ENCODE measurements around the gene FALEC.

Gene FALEC

DNA sequence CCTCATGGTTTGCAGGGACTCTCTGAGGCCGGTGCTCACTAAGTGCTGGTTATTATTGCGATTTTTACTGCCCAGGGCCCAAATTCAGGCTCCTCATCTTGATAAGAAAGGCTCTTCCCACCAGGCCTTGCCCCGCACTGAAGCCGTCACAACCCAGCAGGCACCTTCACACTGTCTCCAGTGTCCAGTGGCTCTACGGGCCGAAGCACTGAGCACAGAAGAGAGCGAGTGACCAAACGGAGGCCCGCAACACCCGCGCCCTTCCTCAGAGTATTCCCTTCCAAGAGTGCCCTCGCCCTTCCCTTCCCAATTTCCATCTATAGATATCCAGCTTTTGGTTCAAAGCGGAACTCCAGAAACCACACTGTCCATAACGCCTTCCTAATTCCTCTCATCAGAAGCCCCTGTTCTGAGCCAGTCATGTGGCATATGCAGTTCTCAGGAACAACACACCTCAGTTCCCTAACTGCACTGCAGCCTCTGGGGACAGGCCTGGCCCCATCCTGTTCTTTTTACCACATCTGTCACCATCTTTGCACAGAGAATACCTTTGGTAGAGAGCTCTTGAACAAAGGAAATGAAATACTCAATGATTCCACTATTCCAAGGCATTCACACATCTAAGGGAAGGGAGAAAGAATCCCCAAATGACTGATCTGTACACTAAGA, 15.1 kb downstream of the FALEC start:
- TF ChIP-seq, protein P1, sequence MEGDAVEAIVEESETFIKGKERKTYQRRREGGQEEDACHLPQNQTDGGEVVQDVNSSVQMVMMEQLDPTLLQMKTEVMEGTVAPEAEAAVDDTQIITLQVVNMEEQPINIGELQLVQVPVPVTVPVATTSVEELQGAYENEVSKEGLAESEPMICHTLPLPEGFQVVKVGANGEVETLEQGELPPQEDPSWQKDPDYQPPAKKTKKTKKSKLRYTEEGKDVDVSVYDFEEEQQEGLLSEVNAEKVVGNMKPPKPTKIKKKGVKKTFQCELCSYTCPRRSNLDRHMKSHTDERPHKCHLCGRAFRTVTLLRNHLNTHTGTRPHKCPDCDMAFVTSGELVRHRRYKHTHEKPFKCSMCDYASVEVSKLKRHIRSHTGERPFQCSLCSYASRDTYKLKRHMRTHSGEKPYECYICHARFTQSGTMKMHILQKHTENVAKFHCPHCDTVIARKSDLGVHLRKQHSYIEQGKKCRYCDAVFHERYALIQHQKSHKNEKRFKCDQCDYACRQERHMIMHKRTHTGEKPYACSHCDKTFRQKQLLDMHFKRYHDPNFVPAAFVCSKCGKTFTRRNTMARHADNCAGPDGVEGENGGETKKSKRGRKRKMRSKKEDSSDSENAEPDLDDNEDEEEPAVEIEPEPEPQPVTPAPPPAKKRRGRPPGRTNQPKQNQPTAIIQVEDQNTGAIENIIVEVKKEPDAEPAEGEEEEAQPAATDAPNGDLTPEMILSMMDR (IDR thresholded peaks at IDR 0.05; ENCODE audit: control insufficient read depth, extremely low read depth, insufficient read depth) = no peak
- no peak overlapping the region for H3K4me3 ChIP-seq (ENCODE audit: low read depth, low read length)
- DNase-seq (ENCODE audit: low read depth) = no peak

DNA sequence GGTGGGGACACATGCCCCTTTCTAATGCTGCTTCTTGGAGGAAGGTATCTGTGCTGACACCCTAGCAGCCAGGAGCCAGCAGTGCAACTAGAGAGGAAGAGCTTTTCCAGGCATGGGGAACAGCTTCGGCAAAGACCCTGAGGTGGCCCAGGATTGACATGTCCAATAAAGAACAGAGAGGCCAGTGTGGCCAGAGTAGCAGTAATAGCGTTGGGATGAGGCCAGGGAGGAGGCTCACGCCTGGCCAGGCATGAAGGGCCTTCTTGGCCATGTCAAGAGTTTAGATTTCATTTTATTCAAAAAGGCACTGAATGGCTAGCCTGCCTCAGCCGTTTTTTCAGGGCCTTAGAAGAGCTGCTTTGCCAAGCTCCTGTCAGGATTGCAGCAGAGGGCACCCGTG, 17.3 kb downstream of the FALEC start:
- TF ChIP-seq, protein P1 (IDR thresholded peaks at IDR 0.05; ENCODE audit: control insufficient read depth, extremely low read depth, insufficient read depth) = no peak
- DNase-seq (ENCODE audit: low read depth) = no peak
- no peak overlapping the region for H3K4me3 ChIP-seq (ENCODE audit: low read depth, low read length)

DNA sequence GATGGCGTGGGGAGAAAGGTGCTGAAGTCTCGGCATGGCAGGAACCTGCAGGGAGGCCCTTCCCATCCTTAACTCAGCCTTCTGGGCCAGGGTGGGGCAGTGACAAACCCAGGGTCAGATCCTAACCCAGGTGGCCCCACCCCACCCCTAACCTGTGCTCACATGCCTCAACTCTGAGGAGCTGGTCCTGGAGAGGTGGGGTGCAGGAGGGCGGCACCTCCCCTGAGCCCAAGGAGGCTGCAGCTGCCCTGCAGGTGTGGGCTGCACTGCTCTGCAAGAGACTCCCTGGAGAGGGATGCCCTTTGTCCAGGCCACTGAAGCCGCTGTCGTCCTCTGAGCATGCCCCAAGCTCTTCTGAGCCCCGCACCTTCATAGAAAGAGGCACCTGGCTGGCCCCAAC, 18.4 kb downstream of the FALEC start:
- no peak for DNase-seq (ENCODE audit: low read depth)
- H3K4me3 ChIP-seq (ENCODE audit: low read depth, low read length) = no peak overlapping the region
- TF ChIP-seq, protein P1 (IDR thresholded peaks at IDR 0.05; ENCODE audit: control insufficient read depth, extremely low read depth, insufficient read depth) = no peak

DNA sequence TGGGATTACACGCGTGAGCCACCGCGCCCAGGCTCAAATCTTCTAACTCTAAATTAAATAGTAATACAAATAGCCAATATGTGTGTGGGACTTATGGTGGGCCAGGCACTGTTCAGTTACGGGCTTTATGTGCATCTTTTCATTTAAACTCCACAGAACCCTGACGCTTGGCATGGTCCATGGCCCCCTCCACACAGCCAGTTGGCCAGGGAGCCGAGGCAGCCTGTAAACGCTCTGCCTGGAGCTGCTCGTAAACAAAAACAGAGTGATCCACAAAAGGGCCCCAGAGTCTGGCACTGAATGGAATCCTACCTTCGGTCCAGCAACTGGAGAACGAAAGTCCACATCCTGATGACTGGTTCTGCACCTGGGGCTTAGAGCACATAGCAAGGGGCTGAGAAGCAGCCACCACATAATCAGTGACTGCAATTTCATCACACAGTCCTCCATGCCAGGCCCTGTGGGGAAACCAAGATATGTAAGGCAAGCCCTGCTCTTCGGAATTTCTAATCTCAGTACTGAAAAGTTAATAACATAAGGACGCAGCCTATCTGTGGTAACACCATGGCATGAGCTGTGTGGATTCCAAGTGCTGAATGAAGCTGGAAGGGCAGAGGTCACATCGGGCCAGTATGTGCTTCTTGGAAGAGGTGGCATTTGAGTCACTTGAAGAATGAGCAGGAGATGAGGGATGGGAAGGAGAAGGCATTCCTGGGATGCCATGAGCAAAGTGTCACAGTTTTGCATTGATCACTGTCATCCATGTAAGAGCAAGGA, 20.1 kb downstream of the FALEC start:
- TF ChIP-seq, protein P1 (IDR thresholded peaks at IDR 0.05; ENCODE audit: control insufficient read depth, extremely low read depth, insufficient read depth) = no peak
- H3K4me3 ChIP-seq (ENCODE audit: low read depth, low read length) = no peak overlapping the region
- DNase-seq (ENCODE audit: low read depth) = no peak

DNA sequence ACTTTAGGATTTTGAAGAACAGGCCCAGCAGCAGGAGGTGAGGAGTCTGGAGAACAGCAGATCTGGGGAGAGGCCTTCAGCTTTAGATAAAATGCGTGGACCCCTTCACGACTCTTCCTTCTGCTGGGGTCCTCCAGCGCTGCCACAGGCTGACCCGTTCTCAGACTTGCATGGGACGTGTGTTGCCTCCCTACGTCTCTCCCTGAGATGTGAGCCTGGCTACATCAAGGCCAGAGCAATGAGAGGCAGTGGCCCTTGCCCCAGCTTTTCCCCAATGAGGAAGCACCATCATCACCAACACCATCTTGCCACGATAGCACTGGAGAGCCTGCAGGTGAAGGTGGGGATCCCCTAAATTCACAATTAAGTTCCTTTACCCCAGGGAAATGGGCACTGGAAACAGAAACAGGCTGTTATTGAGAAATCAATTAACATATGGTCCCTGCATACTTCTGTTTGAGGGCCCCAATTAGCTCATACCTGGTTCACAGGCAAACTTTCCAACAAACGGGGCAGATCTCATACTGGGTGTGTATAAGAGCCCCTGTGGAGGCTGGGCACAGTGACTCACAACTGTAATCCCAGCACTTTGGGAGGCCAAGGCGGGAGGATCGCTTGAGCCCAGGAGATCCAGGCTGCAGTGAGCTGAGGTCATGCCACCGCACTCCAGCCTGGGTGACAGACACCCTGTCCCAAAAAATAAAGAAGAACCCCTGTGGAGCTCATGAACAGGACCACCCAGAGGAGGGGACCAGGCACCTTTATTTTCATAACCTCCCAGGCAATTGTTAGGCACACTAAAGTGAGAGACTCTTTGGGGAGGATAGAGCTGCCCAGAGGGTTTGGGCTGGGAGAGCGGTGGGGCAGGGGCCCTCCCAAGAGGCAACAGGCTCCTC, 21.5 kb downstream of the FALEC start:
- H3K4me3 ChIP-seq (ENCODE audit: low read depth, low read length) = no peak overlapping the region
- no peak for DNase-seq (ENCODE audit: low read depth)
- TF ChIP-seq, protein P1 (IDR thresholded peaks at IDR 0.05; ENCODE audit: control insufficient read depth, extremely low read depth, insufficient read depth) = no peak

DNA sequence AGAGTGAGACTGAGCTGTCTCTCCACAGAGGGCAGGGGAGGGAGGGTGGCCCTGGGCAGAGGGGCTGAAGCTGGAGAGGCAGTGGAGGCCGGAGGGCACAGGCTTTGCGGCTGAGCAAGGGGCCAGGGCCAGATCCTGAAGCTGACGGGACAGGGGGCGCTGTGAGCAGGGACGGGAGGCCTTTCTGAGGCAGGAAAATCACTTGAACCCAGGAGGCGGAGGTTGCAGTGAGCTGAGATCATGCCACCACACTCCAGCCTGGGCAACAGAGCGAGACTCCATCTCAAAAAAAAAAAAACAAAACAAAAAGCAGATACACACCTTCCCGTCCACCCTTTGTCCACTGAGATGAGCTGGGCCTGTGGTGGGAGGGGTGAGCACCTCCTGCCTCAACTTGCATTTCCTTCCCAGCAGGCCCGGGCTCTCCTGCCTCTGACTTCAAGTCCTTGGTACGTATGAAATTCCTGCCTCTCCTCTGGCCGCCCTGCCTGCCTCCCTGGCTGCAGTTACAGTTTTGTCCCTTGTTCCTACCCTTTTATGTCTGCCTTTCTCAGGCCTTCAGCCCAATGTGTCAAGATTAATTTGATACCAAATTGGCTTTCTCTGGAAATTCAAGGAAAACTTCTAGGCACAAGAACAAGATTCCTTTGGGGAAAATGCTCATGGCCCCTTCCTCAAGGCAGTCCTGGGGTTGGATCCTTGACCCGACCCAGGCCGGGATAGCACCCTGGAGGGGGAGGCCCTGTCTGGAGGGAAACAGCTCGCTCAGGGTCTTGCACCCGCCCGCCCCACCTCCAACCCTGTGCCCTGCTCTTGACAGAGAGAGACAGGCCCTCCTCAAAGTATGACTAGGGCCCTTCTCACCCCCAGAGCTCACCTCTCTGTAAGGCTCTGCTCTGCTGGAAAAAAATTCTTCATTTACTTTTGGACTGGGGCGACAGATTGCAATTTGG, 22.5 kb downstream of the FALEC start:
- DNase-seq (ENCODE audit: low read depth) = no peak
- H3K4me3 ChIP-seq (ENCODE audit: low read depth, low read length) = no peak overlapping the region
- TF ChIP-seq, protein P1 (IDR thresholded peaks at IDR 0.05; ENCODE audit: control insufficient read depth, extremely low read depth, insufficient read depth) = no peak

Data from LNCaP clone FGC (cell line).